Breast epithelium (tissue), 4 donors: Measurements from ENCODE around the gene ENOPH1. TPM values are rescaled to one million over a fixed set of nuclear protein-coding genes. Genes with fewer than 3 reads are reported as not detected.

Experiments used
- DNase-seq, 2 donors: peaks; one replicate each; pipeline ENCODE4 v3.0.0-alpha.2; 2019; ENCODE audit warnings: low spot score in 2 of 2
- H3K27ac ChIP-seq, 2 donors: fragments of 200-600 bp; sonication (generic) in 1 of 2; one replicate each; pipeline ENCODE4 v1.5.1; 2016 to 2019; ENCODE audit warnings: mild to moderate bottlenecking in 1 of 2
- H3K27me3 ChIP-seq, 2 donors: fragments of 200-600 bp; sonication (generic) in 1 of 2; one replicate each; pipeline versions ENCODE4 v1.5.1 to v1.6.0; 2017 to 2019; ENCODE audit warnings: control low read depth in 1 of 2, mild to moderate bottlenecking in 1 of 2
- H3K36me3 ChIP-seq: fragments of 200-600 bp; one replicate; pipeline ENCODE4 v1.5.1; 2019
- H3K4me1 ChIP-seq, 2 donors: fragments of 200-600 bp; sonication (generic); one replicate each; pipeline ENCODE4 v1.5.1; 2016 to 2019; ENCODE audit warnings: control low read depth in 1 of 2
- H3K4me3 ChIP-seq, 3 donors: fragments of 200-600 bp; sonication (generic); 1 replicate in 2 of 3; 2 replicates in 1 of 3; pipeline ENCODE4 v1.5.1; 2016 to 2019; ENCODE audit warnings: mild to moderate bottlenecking in 3 of 3, moderate library complexity in 2 of 3
- H3K9me3 ChIP-seq, 2 donors: fragments of 200-600 bp; sonication (generic) in 1 of 2; one replicate each; pipeline ENCODE4 v1.5.1; 2016 to 2019; ENCODE audit warnings: control low read depth in 1 of 2
- POLR2A ChIP-seq: fragments of 450-650 bp; IDR thresholded peaks from one replicate; pipeline ENCODE4 v1.6.1; 2016; ENCODE audit warnings: antibody characterized with exemption, mild to moderate bottlenecking, moderate library complexity
- POLR2AphosphoS5 ChIP-seq, 3 donors: sonication (generic); formaldehyde crosslinking; IDR thresholded peaks; one replicate each; pipeline ENCODE4 v1.6.1; 2017; ENCODE audit warnings: antibody characterized with exemption in 3 of 3
- intact Hi-C: fragments of 100-400 bp; cut with DNase I; formaldehyde crosslinking; loops from one replicate; pipeline ENCODE4 v1.15.1; 2023; ENCODE audit warnings: low total_unique reads
- total RNA-seq, 3 donors: library from RNA; depleted of rRNA; stranded (reverse); fragments of >200 nt; gene quantifications; one replicate each; pipeline ENCODE4 v1.1.0, GENCODE V29; 2016
- TF ChIP-seq, protein P1 (sequence below), 3 donors: fragments of 450-650 bp; IDR thresholded peaks; one replicate each; pipeline ENCODE4 v1.5.1; 2016 to 2017; ENCODE audit warnings: antibody characterized with exemption in 3 of 3, mild to moderate bottlenecking in 3 of 3, moderate library complexity in 3 of 3

The ENOPH1 gene
- total RNA-seq, 3 donors from 2014 or later = 19.2 to 30.8 (median 29.7) TPM

DNA sequence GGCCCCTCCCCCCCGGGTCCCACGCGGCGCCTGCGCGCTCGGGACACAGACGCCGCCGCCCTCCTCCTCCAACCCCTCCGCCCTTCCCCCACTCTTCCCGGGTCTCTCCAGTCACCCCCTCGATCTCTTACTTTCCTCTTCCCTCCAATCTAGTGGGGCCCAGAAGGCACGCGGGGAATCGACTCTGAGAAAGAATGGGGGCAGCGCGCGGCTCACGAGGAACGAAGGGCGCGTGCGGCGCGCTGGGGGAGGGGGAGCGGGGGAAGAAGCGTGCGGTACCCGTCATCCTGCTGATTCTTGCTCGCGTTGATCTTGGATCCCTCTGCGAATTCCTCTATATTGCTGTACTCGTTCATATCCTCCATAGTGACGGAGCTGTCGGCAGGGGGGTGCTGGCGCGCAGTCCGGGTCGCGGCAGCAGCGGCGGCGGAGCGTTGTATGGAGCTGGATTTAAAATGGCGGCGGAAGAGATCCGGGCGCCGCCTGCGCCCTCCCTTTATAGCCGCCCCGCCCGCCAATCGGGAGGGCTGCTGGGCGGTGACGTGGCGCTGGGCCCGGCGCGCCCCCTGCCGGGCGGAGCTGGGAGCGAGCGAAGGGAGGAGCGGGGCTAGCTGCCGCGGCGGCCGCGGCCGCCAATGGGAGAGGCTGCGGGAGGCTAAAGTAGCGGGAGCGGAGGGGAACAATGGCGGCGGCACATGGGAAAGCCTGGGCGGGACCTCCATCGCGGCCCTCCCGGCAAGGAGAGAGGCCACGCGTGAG lies 1.2 kb upstream of the ENOPH1 start:
- TF ChIP-seq, protein P1, sequence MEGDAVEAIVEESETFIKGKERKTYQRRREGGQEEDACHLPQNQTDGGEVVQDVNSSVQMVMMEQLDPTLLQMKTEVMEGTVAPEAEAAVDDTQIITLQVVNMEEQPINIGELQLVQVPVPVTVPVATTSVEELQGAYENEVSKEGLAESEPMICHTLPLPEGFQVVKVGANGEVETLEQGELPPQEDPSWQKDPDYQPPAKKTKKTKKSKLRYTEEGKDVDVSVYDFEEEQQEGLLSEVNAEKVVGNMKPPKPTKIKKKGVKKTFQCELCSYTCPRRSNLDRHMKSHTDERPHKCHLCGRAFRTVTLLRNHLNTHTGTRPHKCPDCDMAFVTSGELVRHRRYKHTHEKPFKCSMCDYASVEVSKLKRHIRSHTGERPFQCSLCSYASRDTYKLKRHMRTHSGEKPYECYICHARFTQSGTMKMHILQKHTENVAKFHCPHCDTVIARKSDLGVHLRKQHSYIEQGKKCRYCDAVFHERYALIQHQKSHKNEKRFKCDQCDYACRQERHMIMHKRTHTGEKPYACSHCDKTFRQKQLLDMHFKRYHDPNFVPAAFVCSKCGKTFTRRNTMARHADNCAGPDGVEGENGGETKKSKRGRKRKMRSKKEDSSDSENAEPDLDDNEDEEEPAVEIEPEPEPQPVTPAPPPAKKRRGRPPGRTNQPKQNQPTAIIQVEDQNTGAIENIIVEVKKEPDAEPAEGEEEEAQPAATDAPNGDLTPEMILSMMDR (IDR thresholded peaks at IDR 0.05) = peak in 2 of 3 donors; percentile 77 to 92
- TF ChIP-seq POLR2A = peak; percentile 71
- peak; percentile 84 to 95 (median 88) for TF ChIP-seq POLR2AphosphoS5 (IDR thresholded peaks at IDR 0.05)

DNA sequence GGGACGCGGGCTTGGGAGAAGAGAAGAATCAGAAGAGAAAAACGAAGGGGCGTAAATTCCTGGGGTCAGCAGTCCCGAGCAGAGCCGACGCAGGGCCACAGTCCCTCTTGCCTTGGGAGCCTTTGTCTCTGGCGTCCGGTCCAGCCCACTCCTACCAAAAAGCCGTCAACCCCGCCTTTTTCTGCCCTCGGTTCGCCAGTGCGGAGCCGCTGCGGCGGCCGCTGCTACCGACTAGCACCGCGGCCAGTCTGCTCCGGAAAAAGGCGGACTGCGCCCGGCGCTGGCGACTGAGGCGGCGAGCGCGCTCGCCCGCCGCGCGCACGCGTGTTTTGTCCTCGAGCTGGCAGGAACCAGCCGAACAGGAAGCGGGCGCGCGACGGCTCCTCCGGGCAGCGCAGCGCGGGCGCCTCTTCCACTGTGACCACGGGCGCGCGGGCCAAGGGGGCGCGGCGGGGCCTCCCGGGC lies 630 bp upstream of the ENOPH1 start:
- H3K9me3 ChIP-seq = no peaks in the 10 kb centered on the region
- TF ChIP-seq, protein P1 (IDR thresholded peaks at IDR 0.05) = peak in 1 of 3 donors; percentile 0
- no peak for TF ChIP-seq POLR2A
- peak overlapping the region; percentile 71 to 97 (median 96) for H3K4me3 ChIP-seq
- peaks cover 0 to 3% of the 10 kb centered on the region in 2 donors for H3K4me1 ChIP-seq
- H3K27me3 ChIP-seq = no peaks in the 10 kb centered on the region
- H3K36me3 ChIP-seq = no peaks in the 10 kb centered on the region
- DNase-seq = peak; percentile 53 to 57
- H3K27ac ChIP-seq = peak overlapping the region; percentile 94 to 99
- intact Hi-C loops = loop anchor here (1.0 kb wide), 1 partner anchor 55 kb away; no protein-coding TSS in a partner anchor

More for the DNA sequence above, 1.2 kb upstream of the ENOPH1 start:
- Histone ChIP-seq H3K27me3 (no peaks in the 10 kb centered on the region), H3K9me3 (no peaks in the 10 kb centered on the region), H3K4me1 (peaks cover 0 to 3% of the 10 kb centered on the region in 2 donors), H3K27ac (peak overlapping the region; percentile 94 to 99), H3K4me3 (peak overlapping the region; percentile 71 to 97 (median 96)), H3K36me3 (no peaks in the 10 kb centered on the region)
- DNase-seq = peak; percentile 89 to 93
- intact Hi-C loops = loop anchor here (1.0 kb wide), 1 partner anchor 55 kb away; no protein-coding TSS in a partner anchor

DNA sequence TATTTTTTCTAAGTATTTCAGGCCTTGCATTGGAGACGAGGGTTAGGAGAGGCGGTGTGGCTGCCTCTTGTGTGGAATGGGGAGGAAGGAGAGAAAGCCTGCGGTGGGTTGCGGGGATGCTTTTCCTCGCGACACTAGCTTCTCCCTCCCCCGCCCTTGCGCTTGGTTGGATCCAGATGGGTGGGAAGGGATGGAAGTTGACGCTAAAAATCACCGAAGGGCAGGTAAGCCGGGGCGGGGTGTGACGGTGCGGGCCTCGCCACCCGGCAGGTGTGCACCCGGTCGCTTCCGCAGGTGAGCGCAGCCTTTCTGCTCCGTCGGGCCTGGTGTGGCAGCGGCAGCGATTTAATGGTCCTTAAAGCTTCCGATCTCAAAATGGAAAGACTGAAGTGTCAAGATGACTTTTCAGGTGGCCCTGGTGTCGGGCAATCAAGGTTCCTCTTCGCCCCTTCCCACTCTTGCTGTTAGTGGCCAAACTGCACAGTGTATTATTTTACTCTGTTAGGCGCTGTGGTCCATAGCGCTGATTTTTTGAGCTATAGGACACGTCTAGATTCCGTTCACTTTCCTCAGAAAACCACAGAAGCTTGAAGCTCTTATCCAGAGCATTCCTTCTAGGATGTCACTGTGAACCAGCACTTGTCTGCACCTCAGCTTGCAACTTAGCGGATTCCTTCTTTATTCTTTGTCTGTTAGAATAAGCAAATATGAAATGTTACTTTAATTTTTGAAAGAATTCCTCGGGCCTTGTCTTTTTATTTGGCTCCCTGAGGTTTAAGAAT lies 765 bp downstream of the ENOPH1 start:
- Histone ChIP-seq H3K27me3 (no peaks in the 10 kb centered on the region), H3K4me1 (peaks cover 0 to 3% of the 10 kb centered on the region in 2 donors), H3K36me3 (no peaks in the 10 kb centered on the region), H3K27ac (peak overlapping the region; percentile 94 to 99), H3K4me3 (peak overlapping the region; percentile 71 to 97 (median 96)), H3K9me3 (no peaks in the 10 kb centered on the region)
- DNase-seq = peak in 1 of 2 donors; percentile 29
- intact Hi-C loops = no loop called here
- TF ChIP-seq, protein P1 (IDR thresholded peaks at IDR 0.05) = no peak
- TF ChIP-seq POLR2AphosphoS5 (IDR thresholded peaks at IDR 0.05) = no peak

DNA sequence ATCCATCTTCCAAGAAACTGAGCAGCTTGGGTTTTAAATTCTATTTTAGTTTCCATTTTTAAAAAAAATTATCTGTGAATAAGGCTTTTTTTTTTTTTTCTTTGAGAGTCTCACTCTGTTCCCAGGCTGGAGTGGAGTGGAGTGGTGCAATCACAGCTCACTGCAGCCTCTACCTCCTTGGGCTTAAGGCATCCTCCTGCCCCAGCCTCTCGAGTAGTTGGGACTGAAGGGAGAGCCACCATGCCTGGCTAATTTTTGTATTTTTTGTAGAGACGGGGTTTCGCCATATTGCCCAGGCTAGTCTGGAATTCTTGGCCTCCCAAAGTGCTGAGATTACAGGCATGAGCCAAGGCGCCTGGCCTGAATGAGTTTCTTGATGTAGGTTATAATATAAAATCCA lies 1.4 kb downstream of the ENOPH1 start:
- H3K27ac ChIP-seq = no peak overlapping the region
- H3K36me3 ChIP-seq = no peaks in the 10 kb centered on the region
- H3K9me3 ChIP-seq = no peaks in the 10 kb centered on the region
- H3K27me3 ChIP-seq = no peaks in the 10 kb centered on the region
- intact Hi-C loops = no loop called here
- H3K4me3 ChIP-seq = peak overlapping the region in 1 of 3 donors; percentile 96
- no peak for DNase-seq
- H3K4me1 ChIP-seq = peaks cover 0 to 3% of the 10 kb centered on the region in 2 donors
- no peak for TF ChIP-seq POLR2A
- TF ChIP-seq POLR2AphosphoS5 (IDR thresholded peaks at IDR 0.05) = no peak
- TF ChIP-seq, protein P1 (IDR thresholded peaks at IDR 0.05) = no peak
